Stimulated activated CD4-positive, alpha-beta T cell treated with anti-CD3 and anti-CD28 coated beads, Interleukin-15, amount 100 ng/mL, for 24 hours (primary cell): ENCODE data around the gene RND2.
"Not testable (repeated sequence)": the region's sequence is repeated elsewhere in the genome, so short reads cannot be mapped to it uniquely, and the experiment has no call there.

Experiments used
- DNase-seq: peaks from one replicate; pipeline ENCODE4 v3.0.0-alpha.2; 2020

RND2 gene

GRCh38 chr17:43027091-43028032, 2.3 kb downstream of the RND2 start:
- no peak for DNase-seq

- no peak for DNase-seq
Measured at GRCh38 chr17:43028221-43028861, 3.3 kb downstream of the RND2 start.

DNA sequence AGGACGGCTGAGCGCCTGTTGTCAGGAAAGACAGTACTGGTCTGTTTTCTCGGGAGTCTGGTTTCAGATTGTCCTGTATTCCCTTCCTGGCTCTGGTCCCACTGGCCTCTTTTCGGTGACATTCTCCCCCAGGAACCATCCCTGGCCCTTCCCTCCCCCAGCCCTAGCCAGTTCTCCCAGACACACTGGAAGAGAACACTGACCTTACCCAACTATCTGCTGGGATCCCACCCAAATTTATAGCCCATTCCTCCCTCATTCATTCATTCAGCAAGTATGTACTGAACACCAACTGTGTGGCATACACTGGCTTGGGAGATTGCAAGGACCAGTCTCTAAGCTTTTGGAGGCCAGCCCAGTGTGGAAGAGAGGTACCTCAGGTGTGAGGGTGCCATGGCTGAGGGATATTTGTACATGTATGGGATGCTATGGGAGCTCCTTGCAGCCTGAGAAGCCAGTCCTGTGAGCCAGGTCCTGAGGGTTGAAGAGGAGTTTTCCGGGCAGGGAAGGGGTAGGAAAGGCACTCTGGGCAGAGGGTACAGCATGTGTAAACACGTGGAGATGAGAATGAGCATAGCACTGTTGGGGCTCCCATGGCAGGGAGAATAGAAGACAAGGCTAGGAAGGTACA, 5.2 kb downstream of the RND2 start:
- no peak for DNase-seq

GRCh38 chr17:43031666-43032065, 6.6 kb downstream of the RND2 start:
- DNase-seq, result no peak

DNA sequence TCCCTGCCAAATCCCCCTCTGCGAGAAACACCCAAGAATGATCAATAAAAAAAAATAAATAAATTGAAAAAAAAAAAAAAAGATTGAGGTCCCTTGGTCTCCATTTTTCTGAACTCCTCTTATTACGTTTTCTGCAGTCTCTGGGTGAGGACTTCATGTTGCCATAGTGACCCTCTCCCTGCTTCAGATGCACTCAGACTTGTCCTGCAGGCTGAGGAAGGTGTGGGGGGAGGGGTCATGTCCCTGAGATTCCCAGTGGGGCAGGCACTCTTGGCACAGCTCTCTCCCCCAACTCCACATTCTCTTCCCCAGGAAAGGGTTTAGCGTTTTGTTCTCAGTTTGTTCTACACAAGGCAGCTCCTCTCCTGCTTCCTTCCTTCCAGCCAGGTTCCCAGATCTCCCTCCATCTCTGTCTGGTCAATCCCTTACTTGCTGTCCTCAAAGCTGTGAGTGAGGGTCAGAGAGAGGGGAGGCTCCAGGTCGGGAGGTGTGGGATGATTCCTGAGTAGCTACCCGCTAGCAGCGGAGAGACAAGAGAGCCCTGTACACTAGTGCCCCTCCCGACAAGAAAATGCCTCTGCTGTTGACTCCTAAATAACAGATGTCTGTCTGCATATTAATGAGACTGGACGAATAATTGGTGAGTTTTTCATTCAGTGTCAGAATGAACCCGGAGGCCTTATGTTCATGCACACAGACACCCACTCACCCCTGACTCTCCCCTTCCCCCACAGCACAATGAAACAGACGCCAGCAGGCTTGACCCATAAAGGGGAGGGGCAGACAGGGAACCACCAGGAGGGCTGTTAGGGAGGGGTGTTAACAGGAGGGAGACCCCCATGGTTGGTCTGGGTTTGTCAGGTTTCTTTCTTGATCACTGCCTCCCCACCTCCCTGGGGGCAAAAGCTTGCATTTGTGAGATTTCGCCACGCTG, 9.2 kb downstream of the RND2 start:
- DNase-seq, result no peak

DNA sequence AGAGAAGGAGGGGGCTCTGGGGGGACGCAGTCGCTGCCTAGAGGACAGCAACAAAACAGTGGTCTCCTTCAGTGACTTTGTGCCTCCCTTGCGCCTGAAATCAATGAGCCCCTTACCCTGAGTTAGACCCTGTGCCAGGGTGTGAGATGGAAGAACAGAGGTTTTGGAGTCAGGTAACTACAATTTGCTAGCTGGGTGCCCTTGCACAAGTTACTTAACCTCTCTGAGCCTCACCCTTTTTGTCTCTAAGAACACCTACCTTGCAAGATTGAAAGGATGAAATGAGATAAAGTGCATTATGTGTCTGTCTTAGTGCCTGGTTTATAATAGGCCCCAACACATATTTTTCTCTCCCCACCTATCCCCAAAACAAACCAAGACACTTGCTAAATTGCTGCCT, 9.9 kb downstream of the RND2 start:
- DNase-seq, result no peak

GRCh38 chr17:43039646-43040045, 14.6 kb downstream of the RND2 start:
- DNase-seq, result no peak

- no peak for DNase-seq
Measured at GRCh38 chr17:43040655-43041054, 15.6 kb downstream of the RND2 start.

DNA sequence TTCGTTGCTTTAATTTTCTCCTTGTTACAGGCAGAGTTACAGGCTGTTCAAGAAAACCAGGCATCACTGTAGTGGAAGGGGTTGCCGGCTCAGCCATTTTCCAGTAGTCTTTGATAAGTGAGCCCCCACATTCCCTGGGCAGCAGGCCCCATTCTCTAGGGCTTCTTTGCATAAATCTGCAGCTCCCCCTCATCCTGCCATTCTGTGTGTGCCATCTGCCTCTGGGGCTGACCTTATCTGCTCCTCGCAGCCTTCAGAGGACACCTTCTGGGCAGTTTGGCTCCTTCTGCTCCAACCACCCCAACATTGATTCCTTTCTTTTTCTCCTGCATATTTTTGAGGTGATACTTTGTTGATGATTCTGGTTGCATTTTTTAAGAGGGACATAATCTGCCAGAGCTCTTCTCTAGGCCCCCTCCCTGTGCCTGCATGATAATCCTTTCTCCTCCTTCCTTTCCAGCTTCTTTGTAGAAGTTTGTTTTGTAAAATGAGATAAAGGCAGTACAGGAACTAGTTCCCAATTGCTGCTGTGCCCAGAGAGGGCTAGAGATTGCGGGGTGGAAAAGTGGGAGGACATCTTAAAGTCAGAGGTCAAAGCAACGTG, 17.1 kb downstream of the RND2 start:
- no peak for DNase-seq

DNA sequence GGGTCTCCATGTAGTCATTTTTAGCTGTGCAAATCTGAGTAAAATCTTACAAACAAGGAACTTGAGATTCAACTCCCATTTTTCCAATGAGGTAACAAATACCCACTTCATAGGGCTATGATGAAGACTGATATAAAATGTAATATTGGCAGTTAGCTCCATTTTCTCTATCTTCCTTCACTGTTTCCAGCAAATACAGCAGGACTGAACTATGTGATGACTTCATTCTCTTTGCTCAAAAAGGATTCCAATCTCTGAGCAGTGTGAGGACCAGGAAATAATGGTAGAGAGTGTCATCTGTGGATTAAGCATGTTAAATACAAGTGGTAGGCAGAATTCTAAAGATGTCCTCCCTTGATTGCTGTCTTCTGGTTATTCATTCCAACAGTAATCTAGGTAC, 18.3 kb downstream of the RND2 start:
- DNase-seq, result no peak

DNA sequence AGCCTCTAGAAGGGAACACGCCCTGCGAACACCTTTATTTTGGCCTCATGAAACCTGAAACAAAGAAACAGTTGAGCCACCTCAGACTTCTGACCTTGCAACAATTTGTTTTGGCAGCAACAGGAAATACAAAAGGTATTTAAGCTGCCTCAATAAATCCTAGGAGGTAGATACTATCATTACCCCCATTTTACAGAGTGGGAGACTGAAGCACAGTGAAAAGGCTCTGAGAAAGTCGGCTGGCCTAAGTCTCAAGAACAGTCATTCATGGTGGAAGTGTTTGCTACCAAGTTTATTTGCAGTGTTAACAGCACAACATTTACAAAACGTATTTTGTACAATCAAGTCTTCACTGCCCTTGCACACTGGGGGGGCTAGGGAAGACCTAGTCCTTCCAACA, 19.0 kb downstream of the RND2 start:
- no peak for DNase-seq

DNA sequence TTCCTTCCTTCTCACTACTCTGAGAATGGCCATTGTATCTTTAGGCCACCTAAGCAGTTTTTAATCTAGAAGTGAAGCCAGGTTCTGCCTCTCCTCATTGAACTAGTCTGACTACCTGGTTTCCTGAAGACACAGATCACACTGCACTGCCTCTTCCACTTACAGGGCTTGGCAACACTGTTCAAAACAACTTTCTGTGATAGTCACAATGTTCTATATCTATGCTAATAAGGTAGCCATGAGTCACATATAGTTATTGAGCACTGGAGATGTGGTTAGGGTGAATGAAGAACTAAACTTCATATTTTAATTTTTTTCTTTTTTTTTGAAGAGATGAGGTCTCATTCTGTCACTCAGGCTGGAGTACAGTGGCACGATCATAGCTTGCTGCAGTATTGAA, 26.9 kb downstream of the RND2 start:
- no peak for DNase-seq

DNA sequence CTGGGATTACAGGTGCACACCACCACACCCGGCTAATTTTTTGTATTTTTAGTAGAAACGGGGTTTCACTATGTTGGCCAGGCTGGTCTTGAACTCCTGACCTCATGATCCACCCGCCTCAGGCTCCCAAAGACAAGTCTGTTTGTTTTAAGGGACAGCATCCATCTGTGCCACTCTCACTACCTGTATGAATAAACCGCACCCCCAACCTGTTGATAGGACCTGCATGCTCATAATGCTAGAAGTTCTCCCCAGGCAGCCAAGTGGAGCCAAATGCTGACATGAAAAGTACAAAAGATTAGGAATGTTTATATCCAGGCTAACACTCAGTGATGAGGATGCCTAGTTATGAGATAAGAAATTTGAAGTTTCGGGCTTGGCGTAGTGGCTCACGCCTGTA, 28.0 kb downstream of the RND2 start:
- DNase-seq, result not testable (repeated sequence)

- no peak for DNase-seq
Measured at GRCh38 chr17:43056051-43056450, 31.0 kb downstream of the RND2 start.

DNA sequence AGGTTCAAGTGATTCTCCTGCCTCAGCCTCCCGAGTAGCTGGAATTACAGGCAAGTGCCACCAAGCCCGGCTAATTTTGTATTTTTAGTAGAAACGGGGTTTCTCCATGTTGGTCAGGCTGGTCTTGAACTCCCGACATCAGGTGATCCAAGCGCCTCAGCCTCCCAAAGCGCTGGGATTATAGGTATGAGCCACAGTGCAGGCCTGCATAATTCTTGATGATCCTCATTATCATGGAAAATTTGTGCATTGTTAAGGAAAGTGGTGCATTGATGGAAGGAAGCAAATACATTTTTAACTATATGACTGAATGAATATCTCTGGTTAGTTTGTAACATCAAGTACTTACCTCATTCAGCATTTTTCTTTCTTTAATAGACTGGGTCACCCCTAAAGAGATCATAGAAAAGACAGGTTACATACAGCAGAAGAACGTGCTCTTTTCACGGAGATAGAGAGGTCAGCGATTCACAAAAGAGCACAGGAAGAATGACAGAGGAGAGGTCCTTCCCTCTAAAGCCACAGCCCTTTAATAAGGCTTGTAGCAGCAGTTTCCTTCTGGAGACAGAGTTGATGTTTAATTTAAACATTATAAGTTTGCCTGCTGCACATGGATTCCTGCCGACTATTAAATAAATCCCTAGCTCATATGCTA, 38.1 kb downstream of the RND2 start:
- no peak for DNase-seq

DNA sequence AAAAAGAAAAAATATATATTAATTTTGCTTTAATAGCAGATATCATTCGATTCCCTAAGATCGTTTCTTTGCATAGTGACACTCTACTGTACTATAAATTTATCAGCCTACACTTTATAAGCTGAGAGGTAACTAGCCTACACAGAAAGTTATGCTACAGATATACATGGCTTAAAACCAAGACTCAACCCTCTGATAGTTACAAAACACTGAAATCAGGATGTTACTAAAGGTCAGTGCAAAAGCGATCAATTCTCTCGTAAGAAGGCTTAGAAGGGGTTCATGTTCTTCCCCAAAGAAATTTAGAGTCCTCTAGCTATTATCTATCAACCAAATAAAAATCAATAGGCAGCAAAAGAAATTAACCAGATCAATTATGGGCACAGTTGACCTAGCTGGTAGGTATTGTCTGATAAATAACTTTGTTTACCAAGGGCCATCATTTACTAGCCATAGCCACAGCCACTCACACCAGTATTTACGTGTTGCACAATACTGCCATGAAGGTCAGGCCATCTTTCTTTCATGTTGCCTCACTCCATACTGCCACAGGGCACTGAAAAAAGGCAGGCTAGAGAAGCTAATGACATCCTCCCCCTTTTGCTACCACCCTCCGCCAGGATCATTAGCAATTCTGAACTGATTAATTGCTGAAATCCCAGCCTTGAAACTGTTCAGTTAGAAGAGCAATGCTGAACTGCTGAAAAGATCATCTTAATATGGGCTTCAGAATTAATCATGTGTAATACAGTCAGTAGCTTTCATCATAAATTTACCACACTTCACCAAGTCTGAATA, 43.7 kb downstream of the RND2 start:
- no peak for DNase-seq

GRCh38 chr17:43069368-43069898, 44.4 kb downstream of the RND2 start:
- no peak for DNase-seq

DNA sequence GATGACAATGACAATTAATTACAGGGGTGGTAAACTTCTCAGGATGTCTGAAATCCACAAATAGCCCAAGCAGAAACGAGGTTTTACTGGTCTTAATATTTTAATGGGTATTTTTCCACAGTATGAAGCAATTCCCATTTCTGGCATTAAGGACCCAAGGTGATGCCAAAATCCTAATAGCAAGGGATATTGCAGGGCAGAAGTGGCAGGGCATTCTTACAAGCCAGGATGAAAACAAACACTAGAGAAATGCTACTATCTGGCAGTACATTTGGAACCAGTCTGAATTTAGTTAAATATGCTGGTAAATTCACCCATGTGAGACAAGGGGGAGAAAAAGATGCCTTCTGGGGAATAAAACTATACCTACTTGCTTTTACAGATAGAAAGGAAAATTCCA, 45.2 kb downstream of the RND2 start:
- DNase-seq, result no peak

GRCh38 chr17:43070872-43071271, 45.8 kb downstream of the RND2 start:
- no peak for DNase-seq

DNA sequence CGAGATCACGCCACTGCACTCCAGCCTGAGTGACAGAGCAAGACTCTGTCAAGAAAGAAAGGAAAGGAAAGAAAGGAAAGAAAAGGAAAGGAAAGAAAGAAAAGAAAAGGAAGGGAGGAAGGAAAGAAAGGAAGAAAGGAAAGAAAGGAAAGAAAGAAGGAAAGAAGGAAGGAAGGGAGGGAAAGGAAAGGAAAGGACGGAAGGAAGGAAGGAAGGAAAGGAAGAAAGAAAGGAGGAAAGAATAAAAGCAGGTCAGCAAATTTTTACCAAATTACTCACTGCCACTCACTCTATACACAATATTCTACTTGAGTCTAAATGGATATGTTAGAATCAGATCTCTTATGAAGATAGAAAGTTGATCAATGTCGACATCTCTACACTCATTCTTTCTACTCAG, 49.8 kb downstream of the RND2 start:
- DNase-seq, result no peak
